GM19468 (cell line): ENCODE results near the gene NBAS.
"Not testable (repeated sequence)": the region's sequence is repeated elsewhere in the genome, so short reads cannot be mapped to it uniquely, and the experiment has no call there.

Experiments
- ATAC-seq: cut with Tn5 transposase; IDR thresholded peaks from one replicate; pipeline ENCODE4 v1.9.1; 2021; ENCODE audit warnings: mild to moderate bottlenecking, moderate library complexity, moderate number of reproducible peaks; ENCODE audit not compliant: unreplicated experiment; ENCODE audit errors: extremely low read depth

NBAS gene

GRCh38 chr2:15432642-15433256, 128.4 kb downstream of the NBAS start:
- ATAC-seq, result no peak

GRCh38 chr2:15429032-15429431, 132.1 kb downstream of the NBAS start:
- no peak for ATAC-seq

- no peak for ATAC-seq
Measured at GRCh38 chr2:15427987-15428386, 133.1 kb downstream of the NBAS start.

GRCh38 chr2:15426606-15427005, 134.5 kb downstream of the NBAS start:
- ATAC-seq, result no peak

GRCh38 chr2:15425712-15426111, 135.4 kb downstream of the NBAS start:
- ATAC-seq, result no peak

GRCh38 chr2:15421753-15422152, 139.4 kb downstream of the NBAS start:
- no peak for ATAC-seq

GRCh38 chr2:15415748-15416147, 145.4 kb downstream of the NBAS start:
- ATAC-seq, result no peak

- ATAC-seq, result no peak
Measured at GRCh38 chr2:15412779-15413178, 148.4 kb downstream of the NBAS start.

GRCh38 chr2:15412309-15412708, 148.8 kb downstream of the NBAS start:
- ATAC-seq, result no peak

GRCh38 chr2:15410884-15411283, 150.2 kb downstream of the NBAS start:
- ATAC-seq, result no peak

- no peak for ATAC-seq
Measured at GRCh38 chr2:15408759-15409158, 152.4 kb downstream of the NBAS start.

GRCh38 chr2:15407666-15408065, 153.5 kb downstream of the NBAS start:
- no peak for ATAC-seq

- not testable (repeated sequence) for ATAC-seq
Measured at GRCh38 chr2:15404511-15404910, 156.6 kb downstream of the NBAS start.

GRCh38 chr2:15400240-15400826, 160.8 kb downstream of the NBAS start:
- ATAC-seq, result no peak

GRCh38 chr2:15399241-15399640, 161.9 kb downstream of the NBAS start:
- no peak for ATAC-seq

- no peak for ATAC-seq
Measured at GRCh38 chr2:15391751-15392150, 169.4 kb downstream of the NBAS start.

GRCh38 chr2:15389895-15390294, 171.2 kb downstream of the NBAS start:
- ATAC-seq, result no peak

- no peak for ATAC-seq
Measured at GRCh38 chr2:15389326-15389700, 171.8 kb downstream of the NBAS start.

- no peak for ATAC-seq
Measured at GRCh38 chr2:15388406-15389325, 172.5 kb downstream of the NBAS start.

GRCh38 chr2:15385184-15385583, 175.9 kb downstream of the NBAS start:
- ATAC-seq, result no peak

GRCh38 chr2:15383695-15384350, 177.3 kb downstream of the NBAS start:
- no peak for ATAC-seq
